Medulla oblongata (tissue), 1 donor: ENCODE measurements around the gene TPPP2.

Source experiments
- DNase-seq: peaks from one replicate; pipeline ENCODE4 v3.0.0-alpha.2; 2015; ENCODE audit errors: extremely low spot score

TPPP2 gene

GRCh38 chr14:21057803-21058675 lies 28.0 kb downstream of the TPPP2 start, which contains the start of gene RNASE8:
TSS of gene RNASE8 (plus strand) at chr14:21057822. CDS start at chr14:21057893, 71 bp downstream.
- no peak for DNase-seq

GRCh38 chr14:21058903-21059302 lies 28.9 kb downstream of the TPPP2 start:
- no peak for DNase-seq

- DNase-seq: peak; percentile 38
These were observed 30.0 kb downstream of the TPPP2 start for GRCh38 chr14:21059842-21060613.

GRCh38 chr14:21060614-21061346 lies 30.8 kb downstream of the TPPP2 start:
- DNase-seq: no peak

- DNase-seq: no peak
These were observed 31.3 kb downstream of the TPPP2 start for GRCh38 chr14:21061347-21061668.

GRCh38 chr14:21063479-21063878 lies 33.5 kb downstream of the TPPP2 start:
- DNase-seq: peak; percentile 22

GRCh38 chr14:21066882-21067502 lies 37.0 kb downstream of the TPPP2 start:
- no peak for DNase-seq

- DNase-seq: peak; percentile 86
These were observed 38.7 kb downstream of the TPPP2 start for GRCh38 chr14:21068521-21069387.

- peak; percentile 81 for DNase-seq
These were observed 39.5 kb downstream of the TPPP2 start for GRCh38 chr14:21069388-21070082.

GRCh38 chr14:21070083-21070609 lies 40.1 kb downstream of the TPPP2 start, which contains the start of gene ARHGEF40:
TSS of gene ARHGEF40 (plus strand) at chr14:21070304. CDS start at chr14:21070397, 93 bp downstream.
- peak; percentile 77 for DNase-seq

- peak; percentile 55 for DNase-seq
These were observed 40.7 kb downstream of the TPPP2 start for GRCh38 chr14:21070610-21071224.

GRCh38 chr14:21071225-21072030 lies 41.4 kb downstream of the TPPP2 start:
- peak; percentile 90 for DNase-seq

- peak; percentile 78 for DNase-seq
These were observed 42.0 kb downstream of the TPPP2 start for GRCh38 chr14:21072031-21072473.

- DNase-seq: no peak
These were observed 42.8 kb downstream of the TPPP2 start for GRCh38 chr14:21072781-21073339.

GRCh38 chr14:21073921-21074320 lies 43.9 kb downstream of the TPPP2 start:
- DNase-seq: no peak

- DNase-seq: no peak
These were observed 44.6 kb downstream of the TPPP2 start for GRCh38 chr14:21074398-21075272.
